IMR-90 (cell line): Measurements from ENCODE around the gene PAK1IP1.

Source experiments
- CEBPB ChIP-seq: IDR thresholded peaks from 2 replicates; pipeline ENCODE4 v1.6.1; 2012; ENCODE audit warnings: low read depth, low read length, improper control_type of control experiment
- CTCF ChIP-seq: conservative IDR thresholded peaks from 2 replicates; pipeline ENCODE4 v1.5.1; 2012; ENCODE audit warnings: mild to moderate bottlenecking, low read depth, low read length, improper control_type of control experiment
- POLR2A ChIP-seq: IDR thresholded peaks from 2 replicates; pipeline ENCODE4 v1.6.1; 2012; ENCODE audit warnings: mild to moderate bottlenecking, low read depth, low read length
- USF2 ChIP-seq: fragments of 150-350 bp; IDR thresholded peaks from 2 replicates; pipeline ENCODE4 v1.6.1; 2017; ENCODE audit warnings: mild to moderate bottlenecking, antibody characterized with exemption, low read length, low read depth

DNA sequence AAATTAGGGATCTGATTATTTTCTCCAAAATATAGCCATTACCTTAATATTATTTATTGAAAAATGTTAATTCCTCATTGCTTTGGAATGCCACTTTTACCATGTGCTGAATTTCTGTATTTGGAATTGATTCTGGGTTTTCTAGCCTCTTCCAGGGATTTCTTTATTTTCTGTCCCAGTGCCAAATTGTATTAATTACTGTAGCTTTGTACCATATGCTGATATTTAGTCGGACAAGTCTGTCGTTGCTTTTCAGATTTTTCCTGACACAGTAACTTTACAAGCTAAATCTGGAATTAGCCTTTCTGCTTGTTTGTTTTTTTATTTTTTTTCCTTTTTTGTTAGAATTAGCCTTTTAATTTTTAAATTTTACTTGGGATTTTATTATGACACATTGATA lies 42.0 kb downstream of the PAK1IP1 start:
- no peak for TF ChIP-seq POLR2A
- TF ChIP-seq CTCF: no peak
- TF ChIP-seq USF2: no peak
- TF ChIP-seq CEBPB: no peak
